ENCODE results near the gene TMEM108. TPM values are rescaled to one million over a fixed set of nuclear protein-coding genes. Genes with fewer than 3 reads are reported as not detected.

The TMEM108 gene
- total RNA-seq, 1 donor from 2014 or later, result 2.4 TPM

DNA sequence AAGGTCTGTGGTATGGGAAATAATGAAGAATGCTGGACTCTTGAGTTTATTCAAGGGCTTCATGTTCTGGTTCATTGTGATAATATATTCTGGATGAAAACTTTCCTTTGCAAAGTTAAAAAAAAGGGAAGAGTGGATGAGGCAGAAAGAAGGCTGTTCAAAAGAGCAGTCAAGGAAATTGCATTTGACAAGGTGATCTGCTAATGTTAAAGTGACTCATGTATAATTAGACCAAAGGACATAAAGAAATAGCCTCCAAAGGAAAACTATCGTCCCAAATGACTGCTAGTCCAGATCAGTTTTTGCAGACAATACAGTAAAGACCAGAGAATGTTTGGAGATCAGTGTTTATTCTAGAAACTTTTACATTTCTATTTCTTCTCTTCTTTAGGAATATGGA is 9.8 kb downstream of the TMEM108 start:
- intact Hi-C loops (cut with micrococcal nuclease), result no loop called here
- DNase-seq, result no peak
- no peaks in the 10 kb centered on the region for H3K9me3 ChIP-seq (replicated peaks)
- TF ChIP-seq, protein P1, sequence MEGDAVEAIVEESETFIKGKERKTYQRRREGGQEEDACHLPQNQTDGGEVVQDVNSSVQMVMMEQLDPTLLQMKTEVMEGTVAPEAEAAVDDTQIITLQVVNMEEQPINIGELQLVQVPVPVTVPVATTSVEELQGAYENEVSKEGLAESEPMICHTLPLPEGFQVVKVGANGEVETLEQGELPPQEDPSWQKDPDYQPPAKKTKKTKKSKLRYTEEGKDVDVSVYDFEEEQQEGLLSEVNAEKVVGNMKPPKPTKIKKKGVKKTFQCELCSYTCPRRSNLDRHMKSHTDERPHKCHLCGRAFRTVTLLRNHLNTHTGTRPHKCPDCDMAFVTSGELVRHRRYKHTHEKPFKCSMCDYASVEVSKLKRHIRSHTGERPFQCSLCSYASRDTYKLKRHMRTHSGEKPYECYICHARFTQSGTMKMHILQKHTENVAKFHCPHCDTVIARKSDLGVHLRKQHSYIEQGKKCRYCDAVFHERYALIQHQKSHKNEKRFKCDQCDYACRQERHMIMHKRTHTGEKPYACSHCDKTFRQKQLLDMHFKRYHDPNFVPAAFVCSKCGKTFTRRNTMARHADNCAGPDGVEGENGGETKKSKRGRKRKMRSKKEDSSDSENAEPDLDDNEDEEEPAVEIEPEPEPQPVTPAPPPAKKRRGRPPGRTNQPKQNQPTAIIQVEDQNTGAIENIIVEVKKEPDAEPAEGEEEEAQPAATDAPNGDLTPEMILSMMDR (IDR thresholded peaks at IDR 0.05; ENCODE audit: borderline replicate concordance), result no peak
- no peak overlapping the region for H3K4me3 ChIP-seq
- H3K27me3 ChIP-seq (ENCODE audit: low read depth), result peaks cover 16% of the 10 kb centered on the region
- no peaks in the 10 kb centered on the region for H3K36me3 ChIP-seq
- no peaks in the 10 kb centered on the region for H3K4me1 ChIP-seq
- no peak overlapping the region for H3K27ac ChIP-seq (replicated peaks)

DNA sequence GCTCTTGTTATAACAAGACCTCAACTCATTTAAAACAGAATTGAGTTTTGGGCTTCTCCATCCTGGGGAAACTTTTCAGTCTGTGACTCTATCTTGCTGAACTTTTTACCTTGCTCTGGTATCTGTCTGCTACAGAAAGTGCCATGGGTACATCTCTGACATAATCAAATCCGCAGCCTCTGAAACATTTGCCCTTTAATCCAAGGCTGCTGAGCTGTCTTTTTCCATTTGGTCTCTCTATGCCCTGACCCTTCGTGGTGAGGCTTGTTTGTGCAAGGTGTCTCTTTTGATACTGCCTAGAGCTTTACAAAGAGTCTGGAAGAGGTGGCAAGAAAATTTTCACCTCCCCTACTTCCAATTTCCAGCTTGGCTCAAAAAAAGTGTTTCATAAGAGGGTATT is 11.3 kb downstream of the TMEM108 start:
- TF ChIP-seq, protein P1 (IDR thresholded peaks at IDR 0.05; ENCODE audit: borderline replicate concordance), result no peak
- Histone ChIP-seq H3K27ac (replicated peaks) (no peak overlapping the region), H3K27me3 (ENCODE audit: low read depth) (peaks cover 19% of the 10 kb centered on the region), H3K36me3 (no peaks in the 10 kb centered on the region), H3K9me3 (replicated peaks) (no peaks in the 10 kb centered on the region), H3K4me3 (no peak overlapping the region), H3K4me1 (no peaks in the 10 kb centered on the region)
- DNase-seq, result no peak
- intact Hi-C loops (cut with micrococcal nuclease), result no loop called here

DNA sequence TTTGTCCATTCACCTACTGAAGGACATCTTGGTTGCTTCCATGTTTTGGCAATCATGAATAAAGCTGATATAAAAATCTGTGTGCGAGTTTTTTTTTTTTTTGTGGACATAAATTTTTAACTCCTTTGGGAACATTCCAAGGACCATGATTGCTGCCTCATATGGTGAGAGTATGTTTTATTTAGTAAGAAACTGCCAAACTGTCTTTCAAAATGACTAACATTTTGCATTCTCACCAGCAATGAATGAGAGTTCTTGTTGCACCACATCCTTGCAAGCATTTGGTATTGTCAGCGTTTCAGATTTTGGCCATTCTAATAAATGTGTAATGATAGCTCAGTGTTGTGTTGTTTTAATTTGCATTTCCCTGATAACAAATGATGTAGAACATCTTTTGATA is 12.7 kb downstream of the TMEM108 start:
- H3K4me1 ChIP-seq, result no peaks in the 10 kb centered on the region
- no peak overlapping the region for H3K27ac ChIP-seq (replicated peaks)
- TF ChIP-seq, protein P1 (IDR thresholded peaks at IDR 0.05; ENCODE audit: borderline replicate concordance), result no peak
- intact Hi-C loops (cut with micrococcal nuclease), result no loop called here
- H3K9me3 ChIP-seq (replicated peaks), result no peaks in the 10 kb centered on the region
- peaks cover 19% of the 10 kb centered on the region for H3K27me3 ChIP-seq (ENCODE audit: low read depth)
- DNase-seq, result no peak
- no peak overlapping the region for H3K4me3 ChIP-seq
- H3K36me3 ChIP-seq, result no peaks in the 10 kb centered on the region

DNA sequence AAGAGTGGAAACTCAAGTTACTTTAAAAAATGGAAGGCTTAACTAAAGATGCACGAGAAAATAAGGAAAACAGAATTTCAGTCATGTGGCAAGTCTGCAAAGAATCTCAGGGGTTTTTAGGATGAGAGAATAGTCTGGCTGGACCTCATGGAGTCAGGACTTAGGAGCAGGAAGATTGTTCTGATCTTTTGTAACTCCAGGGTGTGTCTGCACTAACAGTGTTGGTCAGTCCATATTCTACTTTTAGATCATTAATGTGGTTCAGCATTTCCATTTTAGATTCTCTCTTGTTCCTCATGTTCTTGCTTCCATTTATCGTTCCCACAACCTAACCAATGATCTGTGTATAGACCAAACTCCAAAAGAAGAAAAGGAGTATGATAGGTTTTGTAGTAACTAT is 15.3 kb downstream of the TMEM108 start:
- Histone ChIP-seq H3K4me1 (no peaks in the 10 kb centered on the region), H3K36me3 (no peaks in the 10 kb centered on the region), H3K27me3 (ENCODE audit: low read depth) (peaks cover 8% of the 10 kb centered on the region), H3K4me3 (no peak overlapping the region), H3K27ac (replicated peaks) (no peak overlapping the region), H3K9me3 (replicated peaks) (no peaks in the 10 kb centered on the region)
- intact Hi-C loops (cut with micrococcal nuclease), result no loop called here
- no peak for DNase-seq
- TF ChIP-seq, protein P1 (IDR thresholded peaks at IDR 0.05; ENCODE audit: borderline replicate concordance), result no peak

DNA sequence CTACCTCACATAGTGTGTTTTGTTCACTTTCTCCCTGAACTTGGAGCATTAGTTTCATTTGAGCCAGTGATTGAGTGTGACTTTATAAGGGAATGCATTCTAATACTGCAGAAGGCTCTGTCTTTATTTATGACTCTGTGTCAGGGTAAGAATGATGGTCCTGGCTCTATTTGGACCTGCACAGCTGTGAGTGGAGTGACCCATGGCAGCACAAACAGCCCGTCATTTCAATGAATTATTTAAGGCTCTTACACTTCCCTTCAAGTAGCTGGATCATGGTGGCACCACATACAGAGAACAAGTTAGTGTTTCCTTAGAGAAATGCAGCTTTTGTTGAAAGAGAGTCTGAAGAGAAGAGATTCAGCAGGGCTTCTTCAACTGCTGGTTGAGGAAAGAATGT is 16.4 kb downstream of the TMEM108 start:
- Histone ChIP-seq H3K27ac (replicated peaks) (no peak overlapping the region), H3K27me3 (ENCODE audit: low read depth) (peaks cover 8% of the 10 kb centered on the region), H3K4me1 (no peaks in the 10 kb centered on the region), H3K36me3 (no peaks in the 10 kb centered on the region), H3K4me3 (no peak overlapping the region), H3K9me3 (replicated peaks) (no peaks in the 10 kb centered on the region)
- intact Hi-C loops (cut with micrococcal nuclease), result no loop called here
- TF ChIP-seq, protein P1 (IDR thresholded peaks at IDR 0.05; ENCODE audit: borderline replicate concordance), result no peak
- no peak for DNase-seq

DNA sequence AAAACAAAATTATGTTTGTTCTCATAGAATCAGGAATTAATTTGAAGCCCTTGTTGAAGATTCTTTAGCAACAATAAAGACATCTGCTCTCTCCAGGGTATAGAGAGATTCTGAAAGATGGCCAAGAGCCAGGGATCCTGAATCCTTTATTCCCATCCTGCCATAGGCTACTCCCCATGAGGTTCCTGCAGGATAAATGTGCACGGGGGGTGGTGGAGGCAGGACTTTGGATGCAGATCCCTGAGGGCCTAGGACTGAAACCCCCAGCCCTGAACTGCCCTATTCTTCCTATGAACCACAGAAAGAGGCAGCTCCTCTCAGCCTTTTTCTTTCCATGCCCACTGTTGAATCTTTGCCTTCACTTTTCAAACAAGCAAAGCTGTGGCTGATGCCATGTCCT is 17.1 kb downstream of the TMEM108 start:
- no peak overlapping the region for H3K27ac ChIP-seq (replicated peaks)
- peaks cover 8% of the 10 kb centered on the region for H3K27me3 ChIP-seq (ENCODE audit: low read depth)
- TF ChIP-seq, protein P1 (IDR thresholded peaks at IDR 0.05; ENCODE audit: borderline replicate concordance), result no peak
- H3K4me1 ChIP-seq, result no peaks in the 10 kb centered on the region
- H3K36me3 ChIP-seq, result no peaks in the 10 kb centered on the region
- H3K4me3 ChIP-seq, result no peak overlapping the region
- intact Hi-C loops (cut with micrococcal nuclease), result no loop called here
- H3K9me3 ChIP-seq (replicated peaks), result no peaks in the 10 kb centered on the region
- no peak for DNase-seq

Data from left ventricle myocardium inferior (tissue), 1 donor.